Activated CD4-positive, alpha-beta T cell treated with anti-CD3 and anti-CD28 coated beads, Interleukin-2, amount 50 U/mL, for 4 hours (primary cell): ENCODE data around the gene VPS39.

Experiments
- DNase-seq, 2 experiments: peaks; one replicate each; pipeline ENCODE4 v3.0.0-alpha.2; 2020

Gene VPS39

GRCh38 chr15:42128476-42128875 lies 79.6 kb downstream of the VPS39 start:
- no peak for DNase-seq

- no peak for DNase-seq
Measured at GRCh38 chr15:42123546-42123945, 84.6 kb downstream of the VPS39 start.

- DNase-seq: no peak
Measured at GRCh38 chr15:42121682-42122081, 86.4 kb downstream of the VPS39 start.

GRCh38 chr15:42121021-42121420 lies 87.1 kb downstream of the VPS39 start:
- no peak for DNase-seq

GRCh38 chr15:42120285-42120684 lies 87.8 kb downstream of the VPS39 start:
- no peak for DNase-seq

- DNase-seq: no peak
Measured at GRCh38 chr15:42119446-42119760, 88.7 kb downstream of the VPS39 start.

- no peak for DNase-seq
Measured at GRCh38 chr15:42118650-42119445, 89.3 kb downstream of the VPS39 start.

- DNase-seq: no peak
Measured at GRCh38 chr15:42111924-42112323, 96.2 kb downstream of the VPS39 start.

- DNase-seq: no peak
Measured at GRCh38 chr15:42110367-42110766, 97.7 kb downstream of the VPS39 start.

- DNase-seq: no peak
Measured at GRCh38 chr15:42108806-42109205, 99.3 kb downstream of the VPS39 start.
